22Rv1 (cell line): ENCODE data around the gene ZNF610.
"Not testable (repeated sequence)": the region's sequence is repeated elsewhere in the genome, so short reads cannot be mapped to it uniquely, and the experiment has no call there.

ENCODE experiments used
- H3K27ac ChIP-seq: fragments of 450-650 bp; 2 replicates; pipeline ENCODE4 v1.5.1; 2017
- CTCF ChIP-seq: fragments of 450-650 bp; IDR thresholded peaks from 2 replicates; pipeline ENCODE4 v1.5.1; 2017; ENCODE audit warnings: mild to moderate bottlenecking
- ZFX ChIP-seq: fragments of 450-650 bp; IDR thresholded peaks from 2 replicates; pipeline ENCODE4 v1.6.1; 2017; ENCODE audit warnings: antibody characterized with exemption, borderline replicate concordance

ZNF610 gene

GRCh38 chr19:52307275-52307674 is 28.8 kb upstream of the ZNF610 start:
- no peak overlapping the region for H3K27ac ChIP-seq
- TF ChIP-seq ZFX, result no peak
- no peak for TF ChIP-seq CTCF

- H3K27ac ChIP-seq, result no peak overlapping the region
- no peak for TF ChIP-seq ZFX
- no peak for TF ChIP-seq CTCF
Observed at GRCh38 chr19:52322429-52322828, 13.6 kb upstream of the ZNF610 start.

GRCh38 chr19:52331757-52332156 is 4.3 kb upstream of the ZNF610 start:
- TF ChIP-seq CTCF (no peak), ZFX (no peak)
- no peak overlapping the region for H3K27ac ChIP-seq

- peak overlapping the region; percentile 62 for H3K27ac ChIP-seq
- TF ChIP-seq ZFX (no peak), CTCF (no peak)
Observed at GRCh38 chr19:52335768-52336116, 301 bp upstream of the ZNF610 start.

- TF ChIP-seq ZFX (no peak), CTCF (no peak)
- H3K27ac ChIP-seq, result peak overlapping the region; percentile 62
Observed at GRCh38 chr19:52336791-52337381, 843 bp downstream of the ZNF610 start.

GRCh38 chr19:52339022-52339421 is 3.0 kb downstream of the ZNF610 start:
- not testable (repeated sequence) for H3K27ac ChIP-seq

GRCh38 chr19:52343548-52343947 is 7.5 kb downstream of the ZNF610 start:
- H3K27ac ChIP-seq, result no peak overlapping the region
- TF ChIP-seq CTCF, result peak; percentile 68
- no peak for TF ChIP-seq ZFX

- no peak overlapping the region for H3K27ac ChIP-seq
- no peak for TF ChIP-seq ZFX
- TF ChIP-seq CTCF, result no peak
Observed at GRCh38 chr19:52345162-52345561, 9.1 kb downstream of the ZNF610 start.
